DOHH2 (cell line): ENCODE results near the gene YIPF1.

Source experiments
- H3F3A ChIP-seq: fragments of 200-600 bp; sonication (generic), shearing (Covaris generic); 2 replicates; pipeline ENCODE4 v1.6.0; 2016; ENCODE audit warnings: antibody characterized with exemption, mild to moderate bottlenecking; ENCODE audit not compliant: control insufficient read depth, insufficient read depth
- H3K27ac ChIP-seq: fragments of 200-600 bp; sonication (generic); 2 replicates; pipeline ENCODE4 v1.5.1; 2014; ENCODE audit warnings: low read depth, mild to moderate bottlenecking, low read length, moderate library complexity
- H3K27me3 ChIP-seq: fragments of 200-600 bp; sonication (generic); 2 replicates; pipeline ENCODE4 v1.6.1; 2014; ENCODE audit warnings: mild to moderate bottlenecking, low read length, mixed read lengths; ENCODE audit not compliant: control insufficient read depth
- H3K36me3 ChIP-seq: fragments of 200-600 bp; sonication (generic); 2 replicates; pipeline ENCODE4 v1.6.1; 2014; ENCODE audit warnings: mild to moderate bottlenecking, low read length, moderate library complexity, mixed read lengths; ENCODE audit not compliant: control insufficient read depth
- H3K4me1 ChIP-seq: fragments of 200-600 bp; sonication (generic); 2 replicates; pipeline ENCODE4 v1.6.1; 2014; ENCODE audit warnings: mild to moderate bottlenecking, low read length, mixed read lengths; ENCODE audit not compliant: control insufficient read depth
- H3K4me2 ChIP-seq: fragments of 200-600 bp; sonication (generic); 2 replicates; pipeline ENCODE4 v1.6.0; 2014; ENCODE audit warnings: mild to moderate bottlenecking, low read length, moderate library complexity
- H3K4me3 ChIP-seq: fragments of 200-600 bp; sonication (generic); 2 replicates; pipeline ENCODE4 v1.5.1; 2014; ENCODE audit warnings: mild to moderate bottlenecking, low read length, mixed read lengths
- H3K79me2 ChIP-seq: fragments of 200-600 bp; sonication (generic); 2 replicates; pipeline ENCODE4 v1.6.1; 2014; ENCODE audit warnings: mild to moderate bottlenecking, low read length, mixed read lengths; ENCODE audit not compliant: control insufficient read depth
- H3K9me2 ChIP-seq: fragments of 200-600 bp; sonication (generic); replicated peaks from 2 replicates; pipeline ENCODE4 v1.6.1; 2014; ENCODE audit warnings: mild to moderate bottlenecking, low read length, mixed read lengths; ENCODE audit not compliant: control insufficient read depth
- H3K9me3 ChIP-seq: fragments of 200-600 bp; sonication (generic); 2 replicates; pipeline ENCODE4 v1.6.1; 2014; ENCODE audit warnings: antibody characterized with exemption, low read length, mixed read lengths; ENCODE audit not compliant: control insufficient read depth, insufficient read depth
- H4K20me1 ChIP-seq: fragments of 200-600 bp; sonication (generic); 2 replicates; pipeline ENCODE4 v1.6.0; 2014; ENCODE audit warnings: low read depth, mild to moderate bottlenecking, antibody characterized with exemption, low read length, moderate library complexity; ENCODE audit not compliant: control insufficient read depth, insufficient read depth
- EZH2phosphoT487 ChIP-seq: fragments of 200-600 bp; sonication (generic); IDR thresholded peaks from 2 replicates; pipeline ENCODE4 v1.6.1; 2017; ENCODE audit warnings: borderline replicate concordance, mild to moderate bottlenecking, antibody characterized with exemption, low read length, moderate library complexity, mixed read lengths
- TF ChIP-seq, protein P1 (sequence below): fragments of 200-600 bp; sonication (generic); IDR thresholded peaks from one replicate; pipeline ENCODE4 v1.5.1; 2014; ENCODE audit warnings: antibody characterized with exemption, mild to moderate bottlenecking, low read depth, low read length; ENCODE audit not compliant: poor library complexity, severe bottlenecking

YIPF1 gene

DNA sequence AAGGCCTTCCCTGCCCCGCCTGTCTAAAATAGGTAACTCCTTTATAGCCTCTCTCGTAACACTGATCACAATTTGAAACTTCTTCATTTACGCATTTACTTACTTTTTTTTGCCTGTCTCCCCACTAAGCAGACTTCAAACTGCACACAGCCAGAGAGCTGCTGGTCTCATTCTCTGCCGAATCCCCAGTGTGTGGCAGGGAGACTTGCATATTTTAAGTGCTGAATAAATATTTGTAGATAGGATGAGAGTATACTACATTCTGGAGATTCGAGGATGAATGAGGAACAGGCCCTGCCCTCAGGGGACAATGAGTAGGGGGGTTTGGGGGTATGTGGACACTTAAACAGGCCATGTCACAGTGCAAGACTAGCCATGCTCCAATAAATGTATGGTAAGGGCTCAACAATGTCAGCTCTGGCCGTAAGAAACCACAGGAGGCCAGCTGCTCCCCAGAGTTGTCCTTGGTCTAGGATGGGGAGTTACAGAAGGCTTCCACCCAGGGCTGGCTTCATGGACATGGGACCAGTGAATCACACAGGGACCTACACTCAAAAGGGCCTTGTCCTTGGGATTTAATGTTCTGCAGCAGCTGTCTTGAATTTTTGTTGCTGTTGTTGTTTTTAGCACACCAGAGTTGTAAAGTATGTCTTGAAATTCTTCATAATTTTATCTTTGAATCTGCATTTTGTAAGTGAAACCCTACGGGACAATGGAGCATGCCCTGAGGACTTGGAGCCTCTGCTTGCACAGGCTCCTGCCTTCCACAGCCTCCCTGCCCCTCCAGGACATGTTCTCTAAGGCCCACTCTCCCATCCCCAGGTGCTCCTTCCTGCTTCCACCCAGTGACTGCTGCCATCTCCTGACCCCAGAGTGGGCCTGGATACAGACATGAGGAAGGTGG lies 12.9 kb upstream of the YIPF1 start:
- Histone ChIP-seq H3K79me2 (no peaks in the 10 kb centered on the region), H3K4me2 (no peak overlapping the region), H3K4me1 (no peaks in the 10 kb centered on the region), H3F3A (no peaks in the 10 kb centered on the region), H3K27me3 (no peaks in the 10 kb centered on the region), H3K4me3 (no peak overlapping the region), H3K9me2 (no peaks in the 10 kb centered on the region), H3K27ac (no peak overlapping the region), H3K36me3 (no peaks in the 10 kb centered on the region), H3K9me3 (no peaks in the 10 kb centered on the region), H4K20me1 (no peaks in the 10 kb centered on the region)
- TF ChIP-seq EZH2phosphoT487 = no peak
- TF ChIP-seq, protein P1, sequence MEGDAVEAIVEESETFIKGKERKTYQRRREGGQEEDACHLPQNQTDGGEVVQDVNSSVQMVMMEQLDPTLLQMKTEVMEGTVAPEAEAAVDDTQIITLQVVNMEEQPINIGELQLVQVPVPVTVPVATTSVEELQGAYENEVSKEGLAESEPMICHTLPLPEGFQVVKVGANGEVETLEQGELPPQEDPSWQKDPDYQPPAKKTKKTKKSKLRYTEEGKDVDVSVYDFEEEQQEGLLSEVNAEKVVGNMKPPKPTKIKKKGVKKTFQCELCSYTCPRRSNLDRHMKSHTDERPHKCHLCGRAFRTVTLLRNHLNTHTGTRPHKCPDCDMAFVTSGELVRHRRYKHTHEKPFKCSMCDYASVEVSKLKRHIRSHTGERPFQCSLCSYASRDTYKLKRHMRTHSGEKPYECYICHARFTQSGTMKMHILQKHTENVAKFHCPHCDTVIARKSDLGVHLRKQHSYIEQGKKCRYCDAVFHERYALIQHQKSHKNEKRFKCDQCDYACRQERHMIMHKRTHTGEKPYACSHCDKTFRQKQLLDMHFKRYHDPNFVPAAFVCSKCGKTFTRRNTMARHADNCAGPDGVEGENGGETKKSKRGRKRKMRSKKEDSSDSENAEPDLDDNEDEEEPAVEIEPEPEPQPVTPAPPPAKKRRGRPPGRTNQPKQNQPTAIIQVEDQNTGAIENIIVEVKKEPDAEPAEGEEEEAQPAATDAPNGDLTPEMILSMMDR = no peak

DNA sequence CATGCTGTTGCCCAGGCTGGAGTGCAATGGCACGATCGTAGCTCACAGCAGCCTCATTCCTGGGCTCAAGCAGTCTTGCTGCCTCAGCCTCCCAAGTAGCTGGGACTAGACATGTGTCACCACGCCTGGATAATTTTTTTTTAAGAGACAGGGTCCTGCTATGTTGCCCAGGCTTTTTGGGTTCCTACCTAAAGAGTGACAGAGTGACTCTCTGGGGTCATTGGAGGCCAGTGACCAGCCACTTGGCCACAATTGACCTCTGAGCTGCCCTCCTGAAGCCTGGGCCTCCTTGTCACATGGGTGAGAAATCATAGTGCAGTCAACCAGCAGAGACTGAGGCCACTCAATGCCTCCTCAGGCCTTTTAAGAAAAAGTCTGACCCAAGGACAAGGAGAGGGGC lies 10.1 kb upstream of the YIPF1 start:
- H3K4me2 ChIP-seq = no peak overlapping the region
- H3K36me3 ChIP-seq = no peaks in the 10 kb centered on the region
- no peaks in the 10 kb centered on the region for H3K79me2 ChIP-seq
- no peak overlapping the region for H3K4me3 ChIP-seq
- no peaks in the 10 kb centered on the region for H3K4me1 ChIP-seq
- H4K20me1 ChIP-seq = no peaks in the 10 kb centered on the region
- TF ChIP-seq, protein P1 = no peak
- TF ChIP-seq EZH2phosphoT487 = no peak
- H3K27ac ChIP-seq = no peak overlapping the region
- no peaks in the 10 kb centered on the region for H3K9me2 ChIP-seq
- H3K27me3 ChIP-seq = 0 out of 2 replicates have a peak, but pooled peaks cover 1% of the 10 kb centered on the region
- H3F3A ChIP-seq = no peaks in the 10 kb centered on the region
- no peaks in the 10 kb centered on the region for H3K9me3 ChIP-seq

DNA sequence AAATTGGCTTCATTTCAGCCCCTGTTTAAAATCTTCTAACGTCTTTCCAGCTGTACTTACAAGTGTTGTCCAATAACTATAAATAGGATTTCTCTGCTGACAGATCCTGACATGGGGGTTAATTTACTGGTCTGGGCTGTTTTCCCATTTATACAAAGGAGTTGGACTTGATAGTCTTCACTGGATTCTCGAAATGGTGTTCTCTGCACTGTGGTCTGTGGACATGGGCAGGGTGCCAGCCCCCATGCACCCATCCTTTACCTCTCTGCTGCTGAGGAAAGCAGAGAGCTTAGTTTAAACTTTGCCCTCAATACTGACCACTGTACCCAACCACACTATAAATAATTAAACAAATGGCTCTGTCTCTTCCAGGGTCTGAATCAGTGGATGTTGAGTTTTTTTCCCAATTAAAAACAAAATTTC lies 9.6 kb upstream of the YIPF1 start:
- Histone ChIP-seq H3K4me1 (no peaks in the 10 kb centered on the region), H3K9me2 (no peaks in the 10 kb centered on the region), H3F3A (no peaks in the 10 kb centered on the region), H3K36me3 (no peaks in the 10 kb centered on the region), H3K4me3 (no peak overlapping the region), H3K27me3 (0 out of 2 replicates have a peak, but pooled peaks cover 2% of the 10 kb centered on the region), H3K79me2 (no peaks in the 10 kb centered on the region), H3K4me2 (no peak overlapping the region), H3K27ac (no peak overlapping the region), H4K20me1 (no peaks in the 10 kb centered on the region), H3K9me3 (no peaks in the 10 kb centered on the region)
- TF ChIP-seq EZH2phosphoT487 = no peak
- TF ChIP-seq, protein P1 = no peak
